NT2/D1 (cell line): ENCODE data around the gene TTC31.

Experiments used
- SUZ12 ChIP-seq: IDR thresholded peaks from 2 replicates; pipeline ENCODE4 v1.6.1; 2011; ENCODE audit not compliant: insufficient read length, insufficient read depth; ENCODE audit errors: extremely low read depth
- YY1 ChIP-seq: IDR thresholded peaks from 2 replicates; pipeline ENCODE4 v1.6.1; 2011; ENCODE audit not compliant: insufficient read length, insufficient read depth
- ZNF274 ChIP-seq: IDR thresholded peaks from 2 replicates; pipeline ENCODE4 v1.6.1; 2011; ENCODE audit warnings: mild to moderate bottlenecking, low read depth, low read length

DNA sequence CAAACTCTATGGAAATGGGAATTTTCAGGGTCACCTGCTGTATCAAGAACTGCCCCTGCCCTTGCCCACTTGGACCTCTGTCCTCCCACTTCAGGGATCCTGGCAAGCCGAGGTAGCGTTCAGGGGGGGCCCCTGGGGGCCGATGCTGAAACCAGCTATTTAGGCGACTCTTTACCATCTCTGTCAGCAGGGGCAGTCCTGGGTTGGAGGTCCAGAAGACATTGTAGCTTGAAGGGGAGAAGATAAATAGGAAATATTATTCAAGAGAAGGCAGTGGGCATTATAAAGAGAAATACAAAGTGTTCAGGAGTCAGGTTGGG, 20.1 kb upstream of the TTC31 start:
- TF ChIP-seq YY1 = no peak
- TF ChIP-seq ZNF274 = no peak
- no peak for TF ChIP-seq SUZ12
